ENCODE results near the gene PTPRC. TPM values are rescaled to one million over a fixed set of nuclear protein-coding genes. Genes with fewer than 3 reads are reported as not detected.

The PTPRC gene
- total and polyA plus RNA-seq, 12 donors = 1.0 to 62.7 (median 5.3) TPM

DNA sequence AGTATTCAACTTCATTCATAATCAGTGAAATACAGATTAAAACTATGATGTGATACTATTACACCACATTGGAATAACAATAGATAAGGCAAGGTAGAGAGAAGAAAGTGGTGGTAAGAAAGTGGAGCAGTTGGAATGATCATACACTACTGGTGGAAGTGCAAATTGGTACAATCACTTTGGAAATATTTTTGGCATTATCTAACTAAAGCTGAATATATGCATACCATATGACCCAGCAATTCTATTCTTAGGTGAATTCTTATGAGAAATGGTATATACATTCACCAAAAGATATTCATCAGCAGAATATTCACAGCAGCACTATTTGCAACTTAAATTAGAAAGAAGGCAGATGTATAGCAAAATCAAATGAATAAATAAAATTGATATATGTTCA lies 21.4 kb upstream of the PTPRC start:
- no peaks in the 10 kb centered on the region for H3K27me3 ChIP-seq
- no peaks in the 10 kb centered on the region for H3K36me3 ChIP-seq
- H3K4me3 ChIP-seq = no peak overlapping the region
- H3K4me1 ChIP-seq = peaks cover 0 to 49% (median 0%) of the 10 kb centered on the region in 9 donors
- intact Hi-C loops (cut with DNase I) = no loop called here
- no peak overlapping the region for H3K27ac ChIP-seq
- no peak for DNase-seq
- no peak for ATAC-seq
- H3K9me3 ChIP-seq = no peaks in the 10 kb centered on the region
- TF ChIP-seq, protein P1, sequence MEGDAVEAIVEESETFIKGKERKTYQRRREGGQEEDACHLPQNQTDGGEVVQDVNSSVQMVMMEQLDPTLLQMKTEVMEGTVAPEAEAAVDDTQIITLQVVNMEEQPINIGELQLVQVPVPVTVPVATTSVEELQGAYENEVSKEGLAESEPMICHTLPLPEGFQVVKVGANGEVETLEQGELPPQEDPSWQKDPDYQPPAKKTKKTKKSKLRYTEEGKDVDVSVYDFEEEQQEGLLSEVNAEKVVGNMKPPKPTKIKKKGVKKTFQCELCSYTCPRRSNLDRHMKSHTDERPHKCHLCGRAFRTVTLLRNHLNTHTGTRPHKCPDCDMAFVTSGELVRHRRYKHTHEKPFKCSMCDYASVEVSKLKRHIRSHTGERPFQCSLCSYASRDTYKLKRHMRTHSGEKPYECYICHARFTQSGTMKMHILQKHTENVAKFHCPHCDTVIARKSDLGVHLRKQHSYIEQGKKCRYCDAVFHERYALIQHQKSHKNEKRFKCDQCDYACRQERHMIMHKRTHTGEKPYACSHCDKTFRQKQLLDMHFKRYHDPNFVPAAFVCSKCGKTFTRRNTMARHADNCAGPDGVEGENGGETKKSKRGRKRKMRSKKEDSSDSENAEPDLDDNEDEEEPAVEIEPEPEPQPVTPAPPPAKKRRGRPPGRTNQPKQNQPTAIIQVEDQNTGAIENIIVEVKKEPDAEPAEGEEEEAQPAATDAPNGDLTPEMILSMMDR (IDR thresholded peaks at IDR 0.05) = no peak

DNA sequence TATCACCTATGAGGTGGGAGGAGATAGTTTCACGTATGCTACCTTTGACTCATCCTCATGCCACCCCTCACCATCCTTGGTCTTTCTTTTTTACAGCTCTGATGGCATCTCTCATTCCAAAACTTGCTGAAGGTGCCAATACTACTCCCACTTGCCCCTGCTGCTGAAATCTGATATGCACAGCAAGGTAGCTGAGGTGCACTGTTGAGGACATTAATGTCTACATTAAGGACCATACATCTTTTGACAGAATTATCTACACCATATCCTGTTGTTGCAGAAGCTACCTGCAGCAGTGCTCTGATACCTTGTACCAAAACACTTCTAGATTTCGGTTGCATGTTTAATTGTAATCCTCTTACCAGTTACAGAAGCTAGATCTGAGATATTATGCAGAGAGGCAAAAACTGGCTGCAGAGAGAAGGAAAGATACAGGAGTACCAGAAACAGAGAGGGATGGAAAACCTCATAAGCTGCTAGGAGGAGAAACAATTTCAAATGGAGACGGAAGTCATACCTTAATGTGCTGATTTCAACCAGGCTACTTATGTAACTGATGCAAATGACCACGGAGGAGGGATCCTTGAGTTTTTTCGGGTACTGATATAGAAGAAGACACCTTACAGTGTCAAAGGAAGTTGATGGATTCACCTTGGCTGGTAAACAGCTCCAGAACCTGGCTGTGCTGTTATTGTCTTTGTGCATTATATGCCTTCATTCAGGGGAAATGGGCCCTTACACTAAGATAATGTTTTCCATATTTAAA lies 19.3 kb upstream of the PTPRC start:
- no peaks in the 10 kb centered on the region for H3K36me3 ChIP-seq
- DNase-seq (no peak), ATAC-seq (no peak)
- intact Hi-C loops (cut with DNase I) = no loop called here
- H3K27me3 ChIP-seq = no peaks in the 10 kb centered on the region
- TF ChIP-seq, protein P1 (IDR thresholded peaks at IDR 0.05) = no peak
- H3K4me1 ChIP-seq = peaks cover 0 to 47% (median 0%) of the 10 kb centered on the region in 9 donors
- peak overlapping the region in 1 of 10 donors; percentile 87 for H3K27ac ChIP-seq
- 87 to 89% methylated on average over 5 of the region's 5 CpGs for WGBS, 2 donors
- H3K4me3 ChIP-seq = no peak overlapping the region
- H3K9me3 ChIP-seq = no peaks in the 10 kb centered on the region

DNA sequence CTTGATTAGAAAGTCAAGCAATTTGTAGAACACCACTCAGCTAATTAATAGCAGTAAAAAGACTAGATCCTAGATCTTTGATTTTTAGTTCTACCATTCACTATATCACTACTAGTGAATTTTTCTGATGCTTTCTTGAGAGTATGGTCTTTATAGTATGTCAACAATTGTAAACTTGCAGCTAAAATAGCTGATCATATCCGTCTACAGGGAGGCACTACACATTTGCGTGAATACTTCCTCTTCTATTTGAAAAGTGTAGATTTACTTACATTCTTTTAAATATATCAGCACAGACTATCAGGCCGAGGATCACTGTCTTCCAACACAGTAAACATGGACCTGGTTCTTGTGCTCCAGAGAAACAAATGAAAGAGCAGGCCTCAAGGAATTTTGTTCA lies 18.6 kb upstream of the PTPRC start:
- no peaks in the 10 kb centered on the region for H3K9me3 ChIP-seq
- H3K4me3 ChIP-seq = peak overlapping the region in 1 of 10 donors; percentile 2
- H3K36me3 ChIP-seq = no peaks in the 10 kb centered on the region
- peaks cover 0 to 42% (median 0%) of the 10 kb centered on the region in 9 donors for H3K4me1 ChIP-seq
- 82 to 86% methylated on average over 3 of the region's 3 CpGs for WGBS, 2 donors
- no peaks in the 10 kb centered on the region for H3K27me3 ChIP-seq
- ATAC-seq (no peak), DNase-seq (no peak)
- intact Hi-C loops (cut with DNase I) = no loop called here
- peak overlapping the region in 1 of 10 donors; percentile 87 for H3K27ac ChIP-seq
- TF ChIP-seq, protein P1 (IDR thresholded peaks at IDR 0.05) = no peak

DNA sequence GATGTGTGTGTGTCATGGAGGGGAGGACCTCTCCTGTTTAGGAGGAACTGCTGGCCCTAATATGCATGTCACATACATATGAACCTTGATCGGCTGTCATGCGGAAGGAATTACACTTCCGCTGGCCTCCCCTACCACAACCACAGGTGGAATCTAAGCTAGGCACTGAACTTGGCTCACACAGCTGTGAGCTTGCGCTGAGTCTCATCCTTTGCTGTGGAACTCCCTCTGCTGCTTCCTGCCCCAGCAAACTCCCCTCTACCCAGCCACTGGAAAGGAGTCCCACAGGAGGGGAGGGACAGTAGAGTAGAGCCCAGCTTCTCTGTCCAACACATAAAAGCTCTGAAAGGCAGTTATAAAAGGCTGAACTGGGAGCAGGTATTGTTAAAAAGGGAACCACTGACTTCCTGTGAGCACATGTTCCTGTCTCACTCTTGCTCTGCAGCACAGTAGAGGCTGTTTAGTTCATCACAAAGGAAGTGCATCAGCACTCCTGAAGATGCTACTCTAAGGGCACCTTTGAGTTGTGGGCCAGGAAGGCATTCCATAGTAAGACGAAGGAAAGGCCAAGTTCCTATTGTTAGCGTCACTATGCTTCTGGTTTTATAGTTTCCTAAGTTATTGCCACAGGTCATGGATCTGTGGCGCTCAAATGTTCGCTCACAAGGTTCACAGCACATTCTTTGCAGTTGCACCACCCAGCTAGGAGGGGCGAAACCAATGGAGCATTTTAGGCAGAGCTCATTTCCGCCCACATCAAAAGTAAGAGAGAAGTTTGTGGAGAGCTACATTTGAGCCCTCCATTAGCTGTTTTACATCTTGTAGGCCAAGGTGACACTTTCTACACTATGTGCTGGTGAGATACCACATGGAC lies 17.7 kb upstream of the PTPRC start:
- Histone ChIP-seq H3K4me3 (no peak overlapping the region), H3K4me1 (peaks cover 0 to 42% (median 0%) of the 10 kb centered on the region in 9 donors), H3K9me3 (no peaks in the 10 kb centered on the region), H3K27me3 (no peaks in the 10 kb centered on the region), H3K36me3 (no peaks in the 10 kb centered on the region), H3K27ac (peak overlapping the region in 1 of 10 donors; percentile 87)
- ATAC-seq (peak in 6 of 8 donors; percentile 39 to 71 (median 48)), DNase-seq (no peak)
- TF ChIP-seq, protein P1 (IDR thresholded peaks at IDR 0.05) = no peak
- intact Hi-C loops (cut with DNase I) = no loop called here
- WGBS, 2 donors = 81 to 85% methylated on average over 10 of the region's 10 CpGs

Measured in heart right ventricle (tissue), 16 donors.